HEK293 (cell line): ENCODE results near the gene PIEZO1.

Source experiments
- CTCF ChIA-PET: fragments of 350-600 bp; formaldehyde crosslinking; extraction: SDS; loops from one replicate; lab custom pipeline; 2021; ENCODE audit warnings: antibody characterized with exemption; lab: Yijun Ruan, JAX
- POLR2A ChIA-PET: fragments of 300-600 bp; formaldehyde crosslinking; extraction: SDS; loops from one replicate; lab custom pipeline; 2020; ENCODE audit warnings: antibody characterized with exemption, inconsistent platforms; lab: Yijun Ruan, JAX
- H3K27ac ChIP-seq: fragments of 200-500 bp; sonication (Bioruptor generic); 2 replicates; pipeline ENCODE4 v1.5.1; 2014; ENCODE audit warnings: low read depth, low read length, control low read depth, inconsistent platforms; ENCODE audit errors: extremely low read depth
- H3K36me3 ChIP-seq, 2 experiments: fragments of 200-500 bp in 1 of 2; sonication (Bioruptor generic) in 1 of 2; 1 replicate in 1 of 2; 2 replicates in 1 of 2; pipeline ENCODE4 v1.5.1; 2014 to 2017; ENCODE audit warnings: inconsistent platforms in 2 of 2, low read length in 2 of 2; ENCODE audit not compliant: control insufficient read depth in 2 of 2, insufficient read depth in 1 of 2
- H3K4me1 ChIP-seq: fragments of 200-500 bp; sonication (Bioruptor generic); 2 replicates; pipeline ENCODE4 v1.5.1; 2014; ENCODE audit warnings: mild to moderate bottlenecking, low read length, inconsistent platforms; ENCODE audit not compliant: control insufficient read depth, insufficient read depth
- H3K4me3 ChIP-seq: 2 replicates; pipeline ENCODE4 v1.5.1; 2011; ENCODE audit warnings: low read depth, mild to moderate bottlenecking, control low read depth, low read length, moderate library complexity
- H3K9me3 ChIP-seq: fragments of 200-500 bp; sonication (Bioruptor generic); 2 replicates; pipeline ENCODE4 v1.5.1; 2014; ENCODE audit warnings: low read depth, low read length, inconsistent platforms; ENCODE audit not compliant: control insufficient read depth, insufficient read depth
- GLIS2 ChIP-seq: fragments of 450-650 bp; formaldehyde crosslinking; IDR thresholded peaks from 2 replicates; pipeline ENCODE4 v1.5.1; 2016; ENCODE audit warnings: missing biosample characterization, missing genetic modification characterization
- PRDM4 ChIP-seq: fragments of 450-650 bp; formaldehyde crosslinking; IDR thresholded peaks from 2 replicates; pipeline ENCODE4 v1.5.1; 2017; ENCODE audit warnings: missing biosample characterization, missing genetic modification characterization
- PRDM6 ChIP-seq: fragments of 450-650 bp; formaldehyde crosslinking; IDR thresholded peaks from 2 replicates; pipeline ENCODE4 v1.5.1; 2017; ENCODE audit warnings: missing biosample characterization, missing genetic modification characterization
- RBAK ChIP-seq: fragments of 450-650 bp; formaldehyde crosslinking; IDR thresholded peaks from 2 replicates; pipeline ENCODE4 v1.5.1; 2016; ENCODE audit warnings: missing biosample characterization, missing genetic modification characterization
- SCRT1 ChIP-seq: fragments of 450-650 bp; formaldehyde crosslinking; IDR thresholded peaks from 2 replicates; pipeline ENCODE4 v1.5.1; 2016; ENCODE audit warnings: missing biosample characterization, missing genetic modification characterization, borderline replicate concordance
- TRIM28 ChIP-seq: IDR thresholded peaks from 2 replicates; pipeline ENCODE4 v1.6.1; 2011; ENCODE audit warnings: low read length, control low read depth, borderline replicate concordance
- YY1 ChIP-seq: fragments of 450-650 bp; formaldehyde crosslinking; IDR thresholded peaks from 2 replicates; pipeline ENCODE4 v1.5.1; 2018; ENCODE audit warnings: missing biosample characterization, missing genetic modification characterization
- ZBTB11 ChIP-seq: fragments of 450-650 bp; formaldehyde crosslinking; conservative IDR thresholded peaks from 2 replicates; pipeline ENCODE4 v1.5.1; 2016; ENCODE audit warnings: low read depth, missing biosample characterization, missing genetic modification characterization
- ZBTB17 ChIP-seq: fragments of 450-650 bp; formaldehyde crosslinking; IDR thresholded peaks from 2 replicates; pipeline ENCODE4 v1.5.1; 2016; ENCODE audit warnings: missing biosample characterization, missing genetic modification characterization
- ZBTB21 ChIP-seq: fragments of 450-650 bp; formaldehyde crosslinking; IDR thresholded peaks from 2 replicates; pipeline ENCODE4 v1.5.1; 2017; ENCODE audit warnings: missing biosample characterization, missing genetic modification characterization
- ZEB2 ChIP-seq: fragments of 450-650 bp; formaldehyde crosslinking; IDR thresholded peaks from 2 replicates; pipeline ENCODE4 v1.5.1; 2016; ENCODE audit warnings: missing biosample characterization, missing genetic modification characterization
- ZNF121 ChIP-seq: fragments of 450-650 bp; formaldehyde crosslinking; IDR thresholded peaks from 2 replicates; pipeline ENCODE4 v1.5.1; 2016; ENCODE audit warnings: missing biosample characterization, missing genetic modification characterization
- ZNF132 ChIP-seq: fragments of 450-650 bp; formaldehyde crosslinking; IDR thresholded peaks from 2 replicates; pipeline ENCODE4 v1.5.1; 2017; ENCODE audit warnings: missing biosample characterization, missing genetic modification characterization, borderline replicate concordance
- ZNF138 ChIP-seq: fragments of 450-650 bp; formaldehyde crosslinking; IDR thresholded peaks from 2 replicates; pipeline ENCODE4 v1.5.1; 2016; ENCODE audit warnings: missing biosample characterization, missing genetic modification characterization, borderline replicate concordance
- ZNF221 ChIP-seq: fragments of 450-650 bp; formaldehyde crosslinking; IDR thresholded peaks from 2 replicates; pipeline ENCODE4 v1.5.1; 2017; ENCODE audit warnings: missing biosample characterization, missing genetic modification characterization, borderline replicate concordance
- ZNF280D ChIP-seq: fragments of 450-650 bp; formaldehyde crosslinking; IDR thresholded peaks from 2 replicates; pipeline ENCODE4 v1.5.1; 2016; ENCODE audit warnings: missing biosample characterization, missing genetic modification characterization
- ZNF610 ChIP-seq: fragments of 450-650 bp; formaldehyde crosslinking; IDR thresholded peaks from 2 replicates; pipeline ENCODE4 v1.5.1; 2016; ENCODE audit warnings: missing biosample characterization, missing genetic modification characterization, borderline replicate concordance
- ZNF654 ChIP-seq: fragments of 450-650 bp; formaldehyde crosslinking; IDR thresholded peaks from 2 replicates; pipeline ENCODE4 v1.5.1; 2016; ENCODE audit warnings: low read depth, missing biosample characterization, missing genetic modification characterization
- ZNF692 ChIP-seq: fragments of 450-650 bp; formaldehyde crosslinking; IDR thresholded peaks from 2 replicates; pipeline ENCODE4 v1.5.1; 2016; ENCODE audit warnings: missing biosample characterization, missing genetic modification characterization
- ZNF768 ChIP-seq: fragments of 450-650 bp; formaldehyde crosslinking; IDR thresholded peaks from 2 replicates; pipeline ENCODE4 v1.5.1; 2018; ENCODE audit warnings: missing biosample characterization, mild to moderate bottlenecking, missing genetic modification characterization
- ZNF837 ChIP-seq: fragments of 450-650 bp; formaldehyde crosslinking; IDR thresholded peaks from 2 replicates; pipeline ENCODE4 v1.5.1; 2016; ENCODE audit warnings: missing biosample characterization, missing genetic modification characterization
- ZSCAN5A ChIP-seq: fragments of 450-650 bp; formaldehyde crosslinking; IDR thresholded peaks from 2 replicates; pipeline ENCODE4 v1.5.1; 2016; ENCODE audit warnings: missing biosample characterization, missing genetic modification characterization

The PIEZO1 gene

GRCh38 chr16:88778271-88778525 is 6.8 kb downstream of the PIEZO1 start (continued):
- TF ChIP-seq PRDM4 (tag by site-specific recombination) (no peak), ZNF121 (tag by site-specific recombination) (no peak), ZBTB21 (no peak), TRIM28 (no peak)

GRCh38 chr16:88777471-88778270 is 7.3 kb downstream of the PIEZO1 start:
- CTCF ChIA-PET: interaction anchor here (0.7 kb wide), 1 partner anchor 345 kb away, joined by 3 read pairs; no protein-coding TSS in a partner anchor
- no peaks in the 10 kb centered on the region for H3K9me3 ChIP-seq
- no peak overlapping the region for H3K27ac ChIP-seq
- POLR2A ChIA-PET: no interaction called here
- H3K36me3 ChIP-seq: no peaks in the 10 kb centered on the region
- peaks cover 31% of the 10 kb centered on the region for H3K4me1 ChIP-seq
- no peak overlapping the region for H3K4me3 ChIP-seq
- TF ChIP-seq GLIS2: peak; percentile 41; the same call in 1 of the 2 replicates
- TF ChIP-seq ZSCAN5A (tag by site-specific recombination): no peak
- no peak for TF ChIP-seq ZNF221
- no peak for TF ChIP-seq PRDM6 (tag by site-specific recombination)
- 0 out of 2 replicates have a peak, but pooled peaks have one; percentile 21 for TF ChIP-seq ZNF610 (tag by site-specific recombination)
- TF ChIP-seq ZNF280D (tag by site-specific recombination): no peak
- TF ChIP-seq ZNF692 (tag by site-specific recombination): 0 out of 2 replicates have a peak, but pooled peaks have one; percentile 15
- no peak for TF ChIP-seq ZNF654
- TF ChIP-seq ZEB2 (tag by site-specific recombination): no peak
- TF ChIP-seq YY1 (tag by site-specific recombination): no peak
- TF ChIP-seq ZNF837: no peak
- TF ChIP-seq ZNF138 (tag by site-specific recombination): no peak
- TF ChIP-seq ZBTB17 (tag by site-specific recombination): 0 out of 2 replicates have a peak, but pooled peaks have one; percentile 33
- no peak for TF ChIP-seq ZNF768 (tag by site-specific recombination)
- no peak for TF ChIP-seq ZBTB11 (tag by site-specific recombination)
- TF ChIP-seq ZNF132 (tag by site-specific recombination): no peak
- TF ChIP-seq SCRT1 (tag by site-specific recombination): 0 out of 2 replicates have a peak, but pooled peaks have one; percentile 10
- no peak for TF ChIP-seq RBAK
